ENCODE measurements around the gene PDP2.

- no peak for TF ChIP-seq CTCF (IDR thresholded peaks at IDR 0.05; ENCODE audit: insufficient read depth, low read length)
- no peak for TF ChIP-seq REST (IDR thresholded peaks at IDR 0.05; ENCODE audit: insufficient replicate concordance, low read depth)
- TF ChIP-seq POLR2AphosphoS5 (IDR thresholded peaks at IDR 0.05; ENCODE audit: low read depth) = no peak
- TF ChIP-seq GABPA (IDR thresholded peaks at IDR 0.05; ENCODE audit: low read depth) = no peak
- no peak for TF ChIP-seq SPI1 (IDR thresholded peaks at IDR 0.05; ENCODE audit: borderline replicate concordance, low read depth)
These were observed 48.5 kb downstream of the PDP2 start for GRCh38 chr16:66928702-66929388.

Measured in HL-60 (cell line).